GM18867 (cell line): ENCODE measurements around the gene SLC39A12.

Experiments
- ATAC-seq: cut with Tn5 transposase; IDR thresholded peaks from one replicate; pipeline ENCODE4 v1.9.1; 2021; ENCODE audit warnings: mild to moderate bottlenecking, moderate library complexity; ENCODE audit not compliant: unreplicated experiment

Gene SLC39A12

DNA sequence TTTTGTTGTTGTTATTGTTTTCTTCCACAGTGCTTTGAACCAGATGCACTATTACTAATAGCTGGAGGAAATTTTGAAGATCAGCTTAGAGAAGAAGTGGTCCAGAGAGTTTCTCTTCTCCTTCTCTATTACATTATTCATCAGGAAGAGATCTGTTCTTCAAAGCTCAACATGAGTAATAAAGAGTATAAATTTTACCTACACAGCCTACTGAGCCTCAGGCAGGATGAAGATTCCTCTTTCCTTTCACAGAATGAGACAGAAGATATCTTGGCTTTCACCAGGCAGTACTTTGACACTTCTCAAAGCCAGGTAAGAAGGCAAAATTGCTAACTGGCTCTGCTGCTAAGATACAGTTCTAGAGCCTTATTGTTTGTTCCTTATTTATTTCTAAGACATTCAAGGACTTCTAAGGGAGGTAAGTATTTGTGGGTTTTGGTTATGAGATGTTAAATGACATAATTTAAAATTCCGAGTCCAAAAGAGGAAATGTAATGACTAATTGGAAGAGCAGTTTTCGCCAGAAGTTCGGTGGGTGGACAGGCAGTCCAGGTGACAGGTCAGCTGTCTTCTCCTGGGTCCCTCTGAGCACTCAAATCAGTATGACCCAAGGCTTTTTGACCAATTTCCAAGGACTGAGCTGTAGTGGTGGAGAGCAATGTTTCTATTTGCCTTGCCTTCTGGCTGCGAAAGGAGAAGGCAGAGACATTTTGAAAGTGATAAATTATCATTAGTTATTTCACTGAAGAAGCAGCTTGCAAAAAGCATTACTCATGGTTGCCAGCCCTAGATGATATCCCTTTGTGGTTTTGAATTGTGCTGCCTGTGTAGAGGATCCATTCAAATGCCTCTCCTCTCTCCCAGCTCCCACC, 10.1 kb downstream of the SLC39A12 start:
- no peak for ATAC-seq

DNA sequence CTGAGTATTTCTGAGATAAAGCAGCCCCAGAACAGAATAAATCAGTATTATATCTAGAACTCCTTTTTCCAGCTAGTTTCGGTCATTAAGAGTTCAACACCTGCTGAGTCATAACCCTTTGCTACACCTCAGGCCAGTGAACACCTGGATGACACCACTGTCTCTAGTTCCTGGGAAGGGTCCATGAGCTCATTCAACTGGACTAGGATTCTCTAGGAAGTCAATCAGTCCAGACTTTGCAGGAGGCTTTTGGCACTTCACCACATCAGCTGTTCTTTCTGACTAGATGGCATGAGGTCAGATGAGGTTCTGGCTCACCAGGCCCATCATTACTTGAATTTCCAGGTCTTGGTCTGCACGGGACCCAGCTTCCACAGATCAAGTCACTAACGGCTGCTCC, 11.7 kb downstream of the SLC39A12 start:
- ATAC-seq: no peak

DNA sequence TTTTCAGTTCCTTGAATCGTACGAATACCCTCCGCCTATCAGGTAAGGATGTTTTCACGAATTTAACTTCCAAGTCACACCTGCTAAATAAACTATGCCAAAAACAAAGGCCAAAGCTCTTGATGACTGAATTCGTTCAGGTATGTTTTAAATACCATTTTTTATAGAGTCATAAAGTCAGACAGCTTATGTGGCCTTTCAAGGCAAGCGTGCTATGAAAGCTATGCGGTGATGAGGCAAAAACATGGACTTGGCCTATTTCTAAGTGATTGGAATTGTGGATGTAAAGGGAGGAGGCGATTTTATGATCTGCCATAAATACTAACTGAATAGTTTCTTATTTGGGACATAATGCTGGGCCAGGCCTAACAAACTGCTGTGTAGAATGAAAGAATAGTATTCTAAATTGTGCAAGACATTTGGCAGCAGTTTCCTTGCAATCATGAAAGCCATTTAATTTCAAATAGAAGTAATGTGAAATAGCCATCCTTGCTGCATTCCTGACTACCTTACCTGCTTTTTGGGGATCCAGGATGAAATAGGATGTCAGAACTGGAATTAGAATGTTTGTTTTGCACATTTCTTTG, 14.0 kb downstream of the SLC39A12 start:
- no peak for ATAC-seq

- ATAC-seq: no peak
These were observed 22.8 kb downstream of the SLC39A12 start for GRCh38 chr10:17974505-17974904.

DNA sequence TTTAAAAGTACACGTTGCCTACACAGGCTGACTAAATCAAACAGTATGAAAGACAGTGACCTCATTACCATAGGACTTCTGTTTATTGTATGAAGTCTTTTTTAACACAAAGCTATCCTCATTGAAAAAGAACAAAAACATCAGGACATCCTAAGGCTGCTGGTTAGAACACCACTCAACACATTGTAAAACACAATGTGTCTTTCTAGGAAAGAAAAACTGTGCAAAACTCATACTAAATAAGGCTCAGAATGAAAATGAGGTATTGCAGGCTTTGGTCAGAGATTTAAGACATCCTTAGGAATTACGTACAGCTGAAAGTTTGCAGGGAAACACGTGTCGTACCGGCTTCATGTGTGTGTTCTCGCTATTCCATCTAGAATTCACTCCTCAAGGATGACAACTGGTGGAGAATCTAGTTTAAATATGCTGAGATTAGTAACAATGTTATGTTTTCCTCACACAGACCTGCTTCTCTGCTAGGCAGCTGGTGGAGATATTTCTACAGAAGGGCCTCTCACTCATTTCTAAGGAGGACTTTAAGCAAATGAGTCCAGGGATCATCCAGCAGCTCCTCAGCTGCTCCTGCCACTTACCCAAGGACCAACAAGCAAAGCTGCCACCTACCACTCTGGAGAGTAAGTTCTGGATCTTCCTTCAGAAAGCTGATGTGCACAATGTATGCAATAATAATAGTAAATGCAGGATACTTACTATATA, 29.3 kb downstream of the SLC39A12 start:
- no peak for ATAC-seq

DNA sequence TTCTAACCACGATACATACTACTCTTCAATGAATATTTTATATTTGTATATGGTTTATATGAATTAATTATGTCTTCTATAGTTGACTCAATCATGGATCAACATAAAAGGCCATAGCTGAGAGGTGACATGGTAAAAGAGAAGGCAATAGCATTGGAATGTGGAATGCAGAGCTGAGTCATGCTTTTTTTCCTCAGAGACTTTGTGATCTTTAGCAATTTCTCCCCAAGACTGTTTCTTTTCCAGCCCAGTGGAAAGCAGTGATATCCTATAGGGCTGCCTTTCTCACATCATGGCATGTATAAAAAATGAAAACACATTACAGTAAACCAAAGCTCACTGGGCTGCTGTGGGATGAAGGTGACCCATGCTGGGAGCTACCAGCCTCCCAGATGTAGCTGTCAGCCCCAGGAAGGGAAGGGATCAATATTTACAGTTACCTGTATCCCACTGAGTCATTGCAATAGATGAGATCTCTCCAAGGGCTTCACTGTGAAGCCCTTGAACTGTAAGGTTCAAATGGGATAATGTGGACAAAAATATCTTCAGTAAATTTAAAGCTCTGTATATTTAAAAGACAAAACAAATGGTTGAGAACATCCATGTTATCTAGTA, 30.2 kb downstream of the SLC39A12 start:
- no peak for ATAC-seq

GRCh38 chr10:17984056-17984455, 32.3 kb downstream of the SLC39A12 start:
- ATAC-seq: peak; percentile 86

- no peak for ATAC-seq
These were observed 32.8 kb downstream of the SLC39A12 start for GRCh38 chr10:17984563-17984962.

GRCh38 chr10:17989908-17990767, 38.4 kb downstream of the SLC39A12 start:
- peak; percentile 92 for ATAC-seq

DNA sequence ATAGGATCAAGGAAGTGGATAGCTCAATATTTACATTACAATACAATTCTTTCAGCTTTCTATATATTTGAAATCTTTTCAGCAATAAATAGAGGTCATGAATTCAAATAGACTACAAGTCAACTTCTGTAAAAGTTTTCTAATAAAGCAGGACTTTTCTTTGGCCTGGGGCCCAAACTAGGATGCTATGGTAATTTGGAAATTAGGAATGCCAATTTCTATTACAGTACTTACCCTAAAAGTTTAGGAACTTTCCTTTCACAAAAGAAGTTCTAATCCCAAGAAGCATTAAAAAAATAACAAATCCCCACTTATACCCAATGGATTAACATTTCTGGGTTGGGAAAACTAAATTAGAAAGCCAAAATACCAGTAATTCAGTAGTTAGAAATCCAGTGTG, 40.5 kb downstream of the SLC39A12 start:
- no peak for ATAC-seq

DNA sequence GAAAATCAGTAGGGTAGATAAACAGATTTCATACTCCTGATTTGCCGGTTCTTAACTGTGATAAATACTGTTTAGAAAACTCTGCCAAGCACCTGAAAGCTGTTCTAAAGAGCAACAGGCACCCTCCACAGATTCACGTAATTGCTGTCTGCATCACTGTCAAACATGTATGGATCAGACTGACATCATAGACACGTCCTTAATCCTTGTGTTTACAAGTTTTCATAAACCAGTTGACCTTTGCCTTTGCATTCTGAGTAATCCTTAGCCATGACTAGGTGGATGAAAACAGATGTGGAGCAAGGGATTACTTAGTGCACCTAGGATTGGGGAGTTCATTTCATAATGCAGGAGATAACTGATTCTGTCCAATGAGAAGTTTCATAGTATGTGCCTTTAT, 41.6 kb downstream of the SLC39A12 start:
- no peak for ATAC-seq

GRCh38 chr10:18000601-18001000, 48.9 kb downstream of the SLC39A12 start:
- no peak for ATAC-seq

DNA sequence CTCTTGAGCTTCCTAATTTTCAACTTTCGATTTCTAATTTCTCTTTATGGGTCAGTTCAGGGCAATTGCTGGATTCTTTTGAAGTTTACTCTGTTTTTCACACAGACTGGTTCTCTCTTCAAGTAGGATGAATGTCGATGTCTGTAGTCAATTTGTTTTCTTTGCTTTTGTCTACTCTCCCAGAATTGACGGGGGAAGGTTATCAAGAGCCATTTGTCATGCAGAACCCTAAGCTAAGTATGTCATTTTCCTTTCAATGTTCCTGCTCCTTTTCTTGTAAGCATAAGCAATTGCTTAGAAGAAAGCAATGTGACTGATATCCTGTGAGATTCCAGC, 53.7 kb downstream of the SLC39A12 start:
- ATAC-seq: no peak

DNA sequence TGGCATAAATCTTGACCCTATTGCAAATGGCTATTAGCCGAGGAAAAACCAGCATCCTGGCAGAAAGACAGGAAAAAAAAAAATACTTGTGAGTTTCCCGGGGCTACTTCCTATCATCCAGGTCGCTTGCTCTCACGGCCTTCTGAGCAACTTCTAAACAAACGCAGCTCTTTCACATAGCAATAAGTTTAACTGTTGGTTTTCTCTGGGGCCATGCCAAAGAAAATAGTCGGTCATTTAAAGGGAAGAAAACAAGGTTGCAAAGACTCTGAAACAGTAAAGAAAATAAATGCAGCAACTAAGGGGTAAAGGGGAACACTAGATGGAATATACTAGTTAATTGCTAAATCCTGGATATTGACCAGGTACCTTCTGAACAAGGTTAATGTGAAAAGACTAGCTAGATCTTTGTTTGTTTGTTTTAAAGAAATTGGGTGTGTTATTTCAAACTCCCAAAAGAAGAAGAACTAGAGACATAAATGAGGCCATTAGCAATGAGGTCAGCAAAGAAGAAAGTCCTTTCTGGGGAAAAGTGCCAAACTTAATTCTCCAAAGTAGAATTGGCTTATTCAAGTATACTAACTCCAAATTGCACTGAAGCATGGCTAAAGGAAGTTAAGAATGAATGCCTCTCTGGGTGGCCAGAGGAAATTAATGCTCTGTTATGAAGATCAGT, 54.2 kb downstream of the SLC39A12 start:
- ATAC-seq: no peak

- no peak for ATAC-seq
These were observed 57.3 kb downstream of the SLC39A12 start for GRCh38 chr10:18008986-18009385.

DNA sequence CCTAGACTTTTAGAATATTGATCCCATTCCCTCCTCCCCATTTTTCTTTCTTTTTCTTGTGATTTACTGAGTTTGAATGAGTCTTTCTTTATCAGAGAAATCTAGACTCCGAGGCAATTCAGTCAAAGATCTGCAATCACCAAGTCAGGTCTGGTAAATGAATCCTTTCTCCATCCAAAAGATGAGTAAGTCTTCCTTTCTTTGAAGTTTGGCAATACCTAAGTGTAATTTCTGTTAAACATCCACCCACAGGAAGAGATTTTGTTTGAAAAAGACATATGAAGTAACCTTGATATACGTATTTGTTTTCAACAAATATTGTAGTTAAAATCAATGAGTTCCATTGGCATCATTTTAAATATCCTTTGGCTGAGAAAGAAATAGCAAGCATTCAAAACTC, 58.3 kb downstream of the SLC39A12 start:
- no peak for ATAC-seq

DNA sequence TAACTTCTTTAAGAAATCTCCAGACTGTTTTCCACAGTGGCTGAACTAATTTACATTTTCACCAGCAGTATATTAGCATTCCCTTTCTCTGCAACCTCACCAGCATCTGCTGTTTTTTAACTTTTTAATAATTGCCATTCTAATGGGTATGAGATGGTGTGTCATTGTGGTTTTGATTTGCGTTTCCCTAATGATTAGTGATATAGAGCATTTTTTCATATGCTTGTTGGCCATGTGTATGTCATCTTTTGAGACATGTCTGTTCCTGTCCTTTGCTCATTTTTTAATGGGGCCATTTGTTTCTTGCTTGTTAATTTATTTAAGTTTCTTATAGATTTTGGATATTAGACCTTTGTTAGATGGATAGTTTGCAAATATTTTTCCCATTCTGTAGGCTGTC, 68.8 kb downstream of the SLC39A12 start:
- ATAC-seq: no peak

- ATAC-seq: no peak
These were observed 70.2 kb downstream of the SLC39A12 start for GRCh38 chr10:18021725-18022480.
